ENCODE measurements around the gene NCOA7. TPM values are rescaled to one million over a fixed set of nuclear protein-coding genes. Genes with fewer than 3 reads are reported as not detected.
"Not testable (repeated sequence)": the region's sequence is repeated elsewhere in the genome, so short reads cannot be mapped to it uniquely, and the experiment has no call there.

Gene NCOA7
- total RNA-seq, 1 experiment from 2014 or later, result 33.4 TPM

GRCh38 chr6:125919618-125920017, 128.9 kb downstream of the NCOA7 start:
- no peak for DNase-seq (ENCODE audit: low spot score)

GRCh38 chr6:125922322-125922860, 131.6 kb downstream of the NCOA7 start:
- no peak for DNase-seq (ENCODE audit: low spot score)

GRCh38 chr6:125923366-125923877, 132.7 kb downstream of the NCOA7 start:
- DNase-seq (ENCODE audit: low spot score), result no peak

GRCh38 chr6:125924169-125924568, 133.4 kb downstream of the NCOA7 start:
- no peak for DNase-seq (ENCODE audit: low spot score)

- no peak for DNase-seq (ENCODE audit: low spot score)
These were observed 134.1 kb downstream of the NCOA7 start for GRCh38 chr6:125924697-125925358.

- no peak for DNase-seq (ENCODE audit: low spot score)
These were observed 136.0 kb downstream of the NCOA7 start for GRCh38 chr6:125926711-125927110.

- no peak for DNase-seq (ENCODE audit: low spot score)
These were observed 137.0 kb downstream of the NCOA7 start for GRCh38 chr6:125927761-125928160.

- DNase-seq (ENCODE audit: low spot score), result no peak
These were observed 140.1 kb downstream of the NCOA7 start for GRCh38 chr6:125930765-125931418.

GRCh38 chr6:125931733-125932450, 141.1 kb downstream of the NCOA7 start:
- DNase-seq (ENCODE audit: low spot score), result no peak

- DNase-seq (ENCODE audit: low spot score), result no peak
These were observed 141.7 kb downstream of the NCOA7 start for GRCh38 chr6:125932451-125932795.

GRCh38 chr6:125935520-125935919, 144.8 kb downstream of the NCOA7 start:
- not testable (repeated sequence) for DNase-seq (ENCODE audit: low spot score)

GRCh38 chr6:125939026-125939425, 148.3 kb downstream of the NCOA7 start:
- no peak for DNase-seq (ENCODE audit: low spot score)

GRCh38 chr6:125939791-125940190, 149.0 kb downstream of the NCOA7 start:
- no peak for DNase-seq (ENCODE audit: low spot score)

GRCh38 chr6:125940247-125941041, 149.7 kb downstream of the NCOA7 start:
- no peak for DNase-seq (ENCODE audit: low spot score)

GRCh38 chr6:125942672-125943527, 152.1 kb downstream of the NCOA7 start:
- no peak for DNase-seq (ENCODE audit: low spot score)

GRCh38 chr6:125943528-125944433, 153.0 kb downstream of the NCOA7 start:
- DNase-seq (ENCODE audit: low spot score), result no peak

- peak; percentile 76 for DNase-seq (ENCODE audit: low spot score)
These were observed 153.7 kb downstream of the NCOA7 start for GRCh38 chr6:125944434-125944816.

GRCh38 chr6:125944896-125945295, 154.1 kb downstream of the NCOA7 start:
- DNase-seq (ENCODE audit: low spot score), result no peak

- DNase-seq (ENCODE audit: low spot score), result no peak
These were observed 154.8 kb downstream of the NCOA7 start for GRCh38 chr6:125945378-125946141.

All from H4 (cell line).